ENCODE data around the gene ALG6.
A peak's percentile ranks its signal among the peaks of the same experiment; 100 is the strongest.

ALG6 gene

GRCh38 chr1:63327417-63328054, 39.9 kb upstream of the ALG6 start:
- H3K4me3 ChIP-seq (replicated peaks; ENCODE audit: low read depth, low read length) = no peak overlapping the region

GRCh38 chr1:63328122-63328521, 39.3 kb upstream of the ALG6 start:
- H3K27me3 ChIP-seq (replicated peaks; ENCODE audit: control insufficient read depth, insufficient read depth, low read length) = no peaks in the 10 kb centered on the region; the same call in 1 of the 2 replicates
- TF ChIP-seq CTCF (IDR thresholded peaks at IDR 0.05; ENCODE audit: insufficient read depth, low read length, poor library complexity, severe bottlenecking) = no peak
- no peak for DNase-seq (ENCODE audit: extremely low read depth, insufficient read length)
- H3K4me3 ChIP-seq (replicated peaks; ENCODE audit: low read depth, low read length) = no peak overlapping the region
- H3K36me3 ChIP-seq (ENCODE audit: control insufficient read depth, insufficient read depth, low read length) = no peaks in the 10 kb centered on the region

More at GRCh38 chr1:63327417-63328054, 39.9 kb upstream of the ALG6 start:
- TF ChIP-seq CTCF (IDR thresholded peaks at IDR 0.05; ENCODE audit: insufficient read depth, low read length, poor library complexity, severe bottlenecking) = peak; percentile 84
- no peak for DNase-seq (ENCODE audit: extremely low read depth, insufficient read length)
- no peaks in the 10 kb centered on the region; the same call in 1 of the 2 replicates for H3K27me3 ChIP-seq (replicated peaks; ENCODE audit: control insufficient read depth, insufficient read depth, low read length)
- no peaks in the 10 kb centered on the region for H3K36me3 ChIP-seq (ENCODE audit: control insufficient read depth, insufficient read depth, low read length)

GRCh38 chr1:63328781-63329180, 38.6 kb upstream of the ALG6 start:
- no peak for TF ChIP-seq CTCF (IDR thresholded peaks at IDR 0.05; ENCODE audit: insufficient read depth, low read length, poor library complexity, severe bottlenecking)
- Histone ChIP-seq H3K4me3 (replicated peaks; ENCODE audit: low read depth, low read length) (no peak overlapping the region), H3K36me3 (ENCODE audit: control insufficient read depth, insufficient read depth, low read length) (no peaks in the 10 kb centered on the region), H3K27me3 (replicated peaks; ENCODE audit: control insufficient read depth, insufficient read depth, low read length) (no peaks in the 10 kb centered on the region; the same call in 1 of the 2 replicates)
- DNase-seq (ENCODE audit: extremely low read depth, insufficient read length) = no peak

GRCh38 chr1:63329621-63330330, 37.7 kb upstream of the ALG6 start:
- no peak for TF ChIP-seq CTCF (IDR thresholded peaks at IDR 0.05; ENCODE audit: insufficient read depth, low read length, poor library complexity, severe bottlenecking)
- H3K27me3 ChIP-seq (replicated peaks; ENCODE audit: control insufficient read depth, insufficient read depth, low read length) = no peaks in the 10 kb centered on the region; the same call in 1 of the 2 replicates
- H3K4me3 ChIP-seq (replicated peaks; ENCODE audit: low read depth, low read length) = no peak overlapping the region
- no peak for DNase-seq (ENCODE audit: extremely low read depth, insufficient read length)
- no peaks in the 10 kb centered on the region for H3K36me3 ChIP-seq (ENCODE audit: control insufficient read depth, insufficient read depth, low read length)

- Histone ChIP-seq H3K27me3 (replicated peaks; ENCODE audit: control insufficient read depth, insufficient read depth, low read length) (no peaks in the 10 kb centered on the region; the same call in 1 of the 2 replicates), H3K36me3 (ENCODE audit: control insufficient read depth, insufficient read depth, low read length) (no peaks in the 10 kb centered on the region), H3K4me3 (replicated peaks; ENCODE audit: low read depth, low read length) (no peak overlapping the region)
- no peak for TF ChIP-seq CTCF (IDR thresholded peaks at IDR 0.05; ENCODE audit: insufficient read depth, low read length, poor library complexity, severe bottlenecking)
- DNase-seq (ENCODE audit: extremely low read depth, insufficient read length) = no peak
Measured at GRCh38 chr1:63330331-63330916, 37.0 kb upstream of the ALG6 start.

Data from GM06990 (cell line).